Measurements from ENCODE around the gene PLPP6.

GRCh38 chr9:4706971-4707622 lies 45.0 kb downstream of the PLPP6 start:
- TF ChIP-seq, protein P1, sequence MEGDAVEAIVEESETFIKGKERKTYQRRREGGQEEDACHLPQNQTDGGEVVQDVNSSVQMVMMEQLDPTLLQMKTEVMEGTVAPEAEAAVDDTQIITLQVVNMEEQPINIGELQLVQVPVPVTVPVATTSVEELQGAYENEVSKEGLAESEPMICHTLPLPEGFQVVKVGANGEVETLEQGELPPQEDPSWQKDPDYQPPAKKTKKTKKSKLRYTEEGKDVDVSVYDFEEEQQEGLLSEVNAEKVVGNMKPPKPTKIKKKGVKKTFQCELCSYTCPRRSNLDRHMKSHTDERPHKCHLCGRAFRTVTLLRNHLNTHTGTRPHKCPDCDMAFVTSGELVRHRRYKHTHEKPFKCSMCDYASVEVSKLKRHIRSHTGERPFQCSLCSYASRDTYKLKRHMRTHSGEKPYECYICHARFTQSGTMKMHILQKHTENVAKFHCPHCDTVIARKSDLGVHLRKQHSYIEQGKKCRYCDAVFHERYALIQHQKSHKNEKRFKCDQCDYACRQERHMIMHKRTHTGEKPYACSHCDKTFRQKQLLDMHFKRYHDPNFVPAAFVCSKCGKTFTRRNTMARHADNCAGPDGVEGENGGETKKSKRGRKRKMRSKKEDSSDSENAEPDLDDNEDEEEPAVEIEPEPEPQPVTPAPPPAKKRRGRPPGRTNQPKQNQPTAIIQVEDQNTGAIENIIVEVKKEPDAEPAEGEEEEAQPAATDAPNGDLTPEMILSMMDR (CRISPR knock-in tag; IDR thresholded peaks at IDR 0.05): no peak
- TF ChIP-seq POLR2A (IDR thresholded peaks at IDR 0.05; ENCODE audit: insufficient read depth in 1 of 2, low read depth in 2 of 2, low read length in 2 of 2): no peak
- no peak for TF ChIP-seq SIN3A (IDR thresholded peaks at IDR 0.05; ENCODE audit: borderline replicate concordance, low read depth, low read length)
- TF ChIP-seq HOXA5 (CRISPR knock-in tag; IDR thresholded peaks at IDR 0.05): no peak
- no peak for TF ChIP-seq TP53 (CRISPR knock-in tag; conservative IDR thresholded peaks at IDR 0.05)
- TF ChIP-seq MLXIP (CRISPR knock-in tag; IDR thresholded peaks at IDR 0.05; ENCODE audit: borderline replicate concordance): no peak
- TF ChIP-seq ZNF557 (CRISPR knock-in tag; IDR thresholded peaks at IDR 0.05): no peak

All from HepG2 (cell line).